GM21447 (cell line): ENCODE results near the gene TTC7B.

ENCODE experiments used
- ATAC-seq: cut with Tn5 transposase; IDR thresholded peaks from one replicate; pipeline ENCODE4 v1.9.1; 2021; ENCODE audit not compliant: unreplicated experiment

Gene TTC7B

GRCh38 chr14:90499908-90500664 lies 316.1 kb downstream of the TTC7B start:
- no peak for ATAC-seq

- no peak for ATAC-seq
Measured at GRCh38 chr14:90499121-90499520, 317.1 kb downstream of the TTC7B start.

GRCh38 chr14:90498198-90498597 lies 318.0 kb downstream of the TTC7B start:
- ATAC-seq, result no peak

- no peak for ATAC-seq
Measured at GRCh38 chr14:90496379-90496778, 319.9 kb downstream of the TTC7B start.

GRCh38 chr14:90495357-90496276 lies 320.6 kb downstream of the TTC7B start:
- no peak for ATAC-seq

GRCh38 chr14:90491911-90492531 lies 324.2 kb downstream of the TTC7B start:
- ATAC-seq, result no peak

- no peak for ATAC-seq
Measured at GRCh38 chr14:90491221-90491885, 324.9 kb downstream of the TTC7B start.

GRCh38 chr14:90490720-90491050 lies 325.5 kb downstream of the TTC7B start:
- ATAC-seq, result no peak

GRCh38 chr14:90489916-90490719 lies 326.1 kb downstream of the TTC7B start:
- no peak for ATAC-seq

GRCh38 chr14:90489306-90489705 lies 326.9 kb downstream of the TTC7B start:
- ATAC-seq, result no peak

- ATAC-seq, result no peak
Measured at GRCh38 chr14:90488256-90488655, 328.0 kb downstream of the TTC7B start.

GRCh38 chr14:90487462-90487861 lies 328.8 kb downstream of the TTC7B start:
- no peak for ATAC-seq

GRCh38 chr14:90487031-90487430 lies 329.2 kb downstream of the TTC7B start:
- ATAC-seq, result no peak

- no peak for ATAC-seq
Measured at GRCh38 chr14:90484291-90484690, 331.9 kb downstream of the TTC7B start.

GRCh38 chr14:90483571-90483974 lies 332.7 kb downstream of the TTC7B start:
- no peak for ATAC-seq

- ATAC-seq, result no peak
Measured at GRCh38 chr14:90483117-90483516, 333.1 kb downstream of the TTC7B start.

GRCh38 chr14:90475298-90475697 lies 340.9 kb downstream of the TTC7B start:
- ATAC-seq, result no peak
